Naive thymus-derived CD4-positive, alpha-beta T cell (primary cell): ENCODE data around the gene ATN1. TPM values are rescaled to one million over a fixed set of nuclear protein-coding genes. Genes with fewer than 3 reads are reported as not detected.

ENCODE experiments used
- ATAC-seq: fragments of 150-1000 bp; cut with Tn5 transposase; 2 replicates; pipeline ENCODE4 v1.10.0; 2021; ENCODE audit warnings: mild to moderate bottlenecking, moderate library complexity
- CTCF ChIA-PET: fragments of 350-600 bp; sonication (Branson Sonifier 250); formaldehyde crosslinking; loops from one replicate; lab custom pipeline; 2021; ENCODE audit warnings: antibody characterized with exemption; lab: Charles Lee
- POLR2A ChIA-PET: fragments of 350-600 bp; sonication (Branson Sonifier 250); formaldehyde crosslinking; loops from one replicate; lab custom pipeline; 2021; ENCODE audit warnings: antibody characterized with exemption, inconsistent platforms; lab: Charles Lee
- DNase-seq, 9 donors: peaks; one replicate each; pipeline versions ENCODE4 v3.0.0 to v3.0.0-alpha.2; 2020 to 2022; ENCODE audit warnings: mixed read lengths in 1 of 9
- H3K27ac ChIP-seq: one replicate; pipeline ENCODE4 v1.7.0; 2013; ENCODE audit warnings: mild to moderate bottlenecking, low read depth, low read length, moderate library complexity
- H3K27me3 ChIP-seq, 2 donors: one replicate each; pipeline ENCODE4 v1.7.0; 2013; ENCODE audit warnings: low read length in 2 of 2, mild to moderate bottlenecking in 2 of 2, moderate library complexity in 2 of 2; ENCODE audit not compliant: control insufficient read depth in 2 of 2, insufficient read depth in 2 of 2
- H3K36me3 ChIP-seq, 3 experiments: 1 replicate in 2 of 3; 2 replicates in 1 of 3; pipeline ENCODE4 v1.7.0; 2013; ENCODE audit warnings: low read length in 3 of 3, mild to moderate bottlenecking in 3 of 3, moderate library complexity in 1 of 3; ENCODE audit not compliant: insufficient read depth in 3 of 3, control insufficient read depth in 2 of 3
- H3K4me1 ChIP-seq, 2 donors: one replicate each; pipeline ENCODE4 v1.7.0; 2013; ENCODE audit warnings: low read length in 2 of 2, mild to moderate bottlenecking in 2 of 2, moderate library complexity in 1 of 2; ENCODE audit not compliant: control insufficient read depth in 2 of 2, insufficient read depth in 2 of 2
- H3K4me3 ChIP-seq: 2 replicates; pipeline ENCODE4 v1.7.0; 2013; ENCODE audit warnings: mild to moderate bottlenecking, low read length
- H3K9me3 ChIP-seq, 3 experiments: 1 replicate in 2 of 3; 2 replicates in 1 of 3; pipeline ENCODE4 v1.7.0; 2013; ENCODE audit warnings: low read length in 3 of 3; ENCODE audit not compliant: control insufficient read depth in 2 of 3
- H3K27ac Mint-ChIP-seq, 9 donors: one replicate each; pipeline ENCODE4 v1.8.0; 2020 to 2022; ENCODE audit warnings: mixed read lengths in 9 of 9, mild to moderate bottlenecking in 8 of 9, moderate library complexity in 5 of 9, inconsistent platforms in 2 of 9
- H3K27me3 Mint-ChIP-seq, 5 donors: one replicate each; pipeline ENCODE4 v1.8.0; 2021 to 2022; ENCODE audit warnings: mixed read lengths in 5 of 5, mild to moderate bottlenecking in 1 of 5
- H3K36me3 Mint-ChIP-seq, 5 donors: one replicate each; pipeline ENCODE4 v1.8.0; 2020 to 2022; ENCODE audit warnings: mixed read lengths in 5 of 5, mild to moderate bottlenecking in 3 of 5, inconsistent platforms in 1 of 5
- H3K4me1 Mint-ChIP-seq, 7 donors: one replicate each; pipeline ENCODE4 v1.8.0; 2020 to 2022; ENCODE audit warnings: mixed read lengths in 7 of 7, mild to moderate bottlenecking in 3 of 7, inconsistent platforms in 1 of 7
- H3K4me3 Mint-ChIP-seq, 10 donors: one replicate each; pipeline ENCODE4 v1.8.0; 2020 to 2022; ENCODE audit warnings: mild to moderate bottlenecking in 10 of 10, mixed read lengths in 10 of 10, moderate library complexity in 6 of 10, inconsistent platforms in 2 of 10
- H3K9me3 Mint-ChIP-seq, 11 donors: one replicate each; pipeline ENCODE4 v1.8.0; 2020 to 2022; ENCODE audit warnings: mixed read lengths in 11 of 11, mild to moderate bottlenecking in 4 of 11, inconsistent platforms in 1 of 11, moderate library complexity in 1 of 11
- intact Hi-C, 2 donors: fragments of 100-400 bp; cut with micrococcal nuclease; formaldehyde crosslinking; loops; one replicate each; pipeline ENCODE4 v1.15.1; 2023
- polyA plus RNA-seq, 2 donors: library from polyadenylated mRNA; unstranded; fragments of 300-500 nt; fragmentation: Illumina TruSeq; gene quantifications; one replicate each; pipeline ENCODE4 v1.2.3, GENCODE V29; 2021
- total RNA-seq, 6 experiments: library from RNA in 5 of 6; stranded (reverse) in 5 of 6; gene quantifications; 1 replicate in 5 of 6; 2 replicates in 1 of 6; pipeline ENCODE4 v1.2.3 and lab custom pipeline; 2021 to 2026

The ATN1 gene
- total and polyA plus RNA-seq, 7 experiments from 2014 or later, result 0.95 to 42.2 (median 32.9) TPM

DNA sequence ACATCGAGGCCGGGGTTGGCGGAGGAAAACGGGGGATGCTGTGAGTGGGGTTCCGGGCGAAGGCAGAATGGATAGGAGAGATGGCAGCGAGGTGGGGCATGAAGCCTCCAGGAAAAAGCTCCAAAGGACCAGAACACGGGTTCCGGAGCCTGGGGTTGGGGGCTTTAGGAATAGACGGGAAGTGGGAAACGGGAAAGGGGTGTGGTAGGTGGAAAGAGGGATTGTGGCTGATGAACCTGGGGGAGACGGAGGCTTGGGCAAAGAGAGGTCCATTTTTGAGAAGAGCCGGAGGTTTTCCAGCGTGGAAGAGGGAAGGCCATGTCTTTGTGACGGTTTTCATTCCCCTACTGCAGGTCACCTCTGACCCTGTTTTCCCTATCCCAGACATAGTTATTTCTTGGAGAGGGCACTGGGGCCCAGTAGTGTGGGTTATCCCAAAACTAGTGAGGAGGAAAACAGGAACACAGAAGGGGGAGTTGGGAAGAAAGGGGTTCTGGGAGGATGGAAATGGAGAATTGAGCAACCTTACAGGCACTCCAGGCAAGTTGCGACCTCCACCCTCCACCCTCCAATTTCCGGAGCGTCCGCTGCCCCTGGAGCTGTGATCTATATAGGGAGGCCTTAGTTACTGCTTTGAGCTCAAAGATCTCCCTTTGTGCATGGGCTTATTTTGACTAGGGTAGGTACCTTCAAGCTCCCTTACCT lies 1.1 kb downstream of the ATN1 start:
- no peak for DNase-seq
- Histone ChIP-seq H3K27ac (peak overlapping the region; percentile 86), H3K27me3 (no peaks in the 10 kb centered on the region), H3K9me3 (no peaks in the 10 kb centered on the region), H3K4me3 (peak overlapping the region; percentile 60), H3K4me1 (peaks cover 16 to 48% of the 10 kb centered on the region in 2 donors), H3K36me3 (peaks cover 0 to 4% (median 0%) of the 10 kb centered on the region in 3 experiments)
- intact Hi-C loops, result loop anchor here in 1 of 2 donors (1.0 kb wide), 2 partner anchors 8 to 15 kb away; partner anchors contain the start of gene ENO2
- peak overlapping the region; percentile 79 to 92 (median 88) for H3K4me3 Mint-ChIP-seq
- peaks cover 0 to 7% (median 0%) of the 10 kb centered on the region in 5 donors for H3K36me3 Mint-ChIP-seq
- peak overlapping the region; percentile 83 to 95 (median 93) for H3K27ac Mint-ChIP-seq
- ChIA-PET CTCF (interaction anchor here (0.6 to 1.6 kb wide), 6 partner anchors 9 to 179 kb away, joined by 3 to 9 read pairs (median 4); partner anchors contain the start of genes C12orf57 and RNU7-1), POLR2A (interaction anchor here (0.6 to 23.3 kb wide), 13 partner anchors 12 to 239 kb away, joined by 3 to 367 read pairs (median 4); partner anchors contain the start of genes C12orf57, ENO2, PTPN6 and RNU7-1)
- no peaks in the 10 kb centered on the region for H3K27me3 Mint-ChIP-seq
- no peaks in the 10 kb centered on the region for H3K9me3 Mint-ChIP-seq
- no peak for ATAC-seq
- H3K4me1 Mint-ChIP-seq, result peaks cover 48 to 77% (median 69%) of the 10 kb centered on the region in 7 donors

GRCh38 chr12:6929466-6930452 lies 2.0 kb downstream of the ATN1 start:
- Mint-ChIP-seq H3K4me3 (peak overlapping the region; percentile 79 to 92 (median 88)), H3K9me3 (no peaks in the 10 kb centered on the region), H3K4me1 (peaks cover 48 to 77% (median 70%) of the 10 kb centered on the region in 7 donors), H3K27ac (peak overlapping the region; percentile 83 to 95 (median 93)), H3K36me3 (peaks cover 0 to 9% (median 0%) of the 10 kb centered on the region in 5 donors), H3K27me3 (no peaks in the 10 kb centered on the region)
- peaks cover 12 to 44% of the 10 kb centered on the region in 2 donors for H3K4me1 ChIP-seq
- no peaks in the 10 kb centered on the region for H3K27me3 ChIP-seq
- peaks cover 0 to 3% (median 0%) of the 10 kb centered on the region in 3 experiments for H3K36me3 ChIP-seq
- peak; percentile 15 for ATAC-seq
- intact Hi-C loops, result loop anchor here in 1 of 2 donors (1.0 kb wide), 2 partner anchors 8 to 15 kb away; partner anchors contain the start of gene ENO2
- peak in 1 of 9 donors; percentile 39 for DNase-seq
- H3K4me3 ChIP-seq, result peak overlapping the region; percentile 60
- no peaks in the 10 kb centered on the region for H3K9me3 ChIP-seq
- peak overlapping the region; percentile 86 for H3K27ac ChIP-seq
- ChIA-PET POLR2A (interaction anchor here (0.7 to 23.3 kb wide), 13 partner anchors 12 to 182 kb away, joined by 3 to 367 read pairs (median 4); partner anchors contain the start of genes C12orf57, ENO2, PTPN6 and RNU7-1), CTCF (interaction anchor here (0.6 to 1.6 kb wide), 6 partner anchors 8 to 60 kb away, joined by 3 to 9 read pairs (median 4); partner anchors contain the start of genes C12orf57 and RNU7-1)

DNA sequence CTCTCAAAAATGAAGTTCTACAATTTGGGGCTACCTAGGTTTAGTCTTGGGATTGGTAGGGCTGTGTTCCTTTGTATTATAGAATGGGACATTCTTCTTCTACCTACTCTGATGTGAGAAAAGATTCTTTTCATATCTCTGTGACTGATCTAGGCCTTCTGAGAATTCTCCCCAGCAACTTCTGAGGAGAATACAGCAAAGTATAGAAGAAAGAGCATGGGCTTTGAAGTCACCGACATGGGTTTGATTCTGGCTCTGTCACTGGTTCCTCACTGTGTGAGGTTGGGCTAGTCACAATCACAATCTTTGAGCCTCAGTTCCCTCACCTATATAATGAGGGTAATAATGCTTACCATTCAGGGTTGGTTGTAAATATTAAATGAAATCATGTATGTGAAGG lies 5.0 kb downstream of the ATN1 start:
- intact Hi-C loops, result no loop called here
- CTCF ChIA-PET, result interaction anchor here (0.7 kb wide), 1 partner anchor 12 kb away, joined by 5 read pairs; no protein-coding TSS in a partner anchor
- Mint-ChIP-seq H3K27ac (peak overlapping the region; percentile 48 to 99 (median 93)), H3K9me3 (no peaks in the 10 kb centered on the region), H3K27me3 (no peaks in the 10 kb centered on the region), H3K4me3 (peak overlapping the region; percentile 36 to 81 (median 49)), H3K4me1 (peaks cover 52 to 82% (median 68%) of the 10 kb centered on the region in 7 donors), H3K36me3 (peaks cover 0 to 16% (median 0%) of the 10 kb centered on the region in 5 donors)
- no peaks in the 10 kb centered on the region for H3K9me3 ChIP-seq
- H3K36me3 ChIP-seq, result peaks cover 0 to 4% (median 0%) of the 10 kb centered on the region in 3 experiments
- POLR2A ChIA-PET, result interaction anchor here (0.6 to 23.3 kb wide), 8 partner anchors 3 to 65 kb away, joined by 3 to 1270 read pairs (median 4); partner anchors contain the start of genes ATN1, C12orf57, PTPN6 and RNU7-1
- H3K27me3 ChIP-seq, result no peaks in the 10 kb centered on the region
- ATAC-seq (peak; percentile 36), DNase-seq (peak in 3 of 9 donors; percentile 50 to 56 (median 53))
- peak overlapping the region; percentile 92 for H3K27ac ChIP-seq
- H3K4me3 ChIP-seq, result no peak overlapping the region
- H3K4me1 ChIP-seq, result peaks cover 13 to 46% of the 10 kb centered on the region in 2 donors

DNA sequence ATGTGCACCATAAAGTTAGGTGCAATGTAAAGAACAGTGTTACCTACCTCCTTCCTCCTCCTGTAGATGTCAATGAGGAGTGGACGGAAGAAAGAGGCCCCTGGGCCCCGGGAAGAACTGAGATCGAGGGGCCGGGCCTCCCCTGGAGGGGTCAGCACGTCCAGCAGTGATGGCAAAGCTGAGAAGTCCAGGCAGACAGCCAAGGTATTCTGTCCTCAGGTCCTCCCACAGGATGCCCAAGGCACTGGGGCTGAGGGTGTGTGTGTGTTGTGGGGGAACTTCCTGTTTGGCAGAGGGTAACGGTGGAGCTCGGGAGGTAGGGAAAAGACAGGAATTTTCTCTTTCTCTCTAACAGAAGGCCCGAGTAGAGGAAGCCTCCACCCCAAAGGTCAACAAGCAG lies 6.4 kb downstream of the ATN1 start:
- H3K4me1 Mint-ChIP-seq, result peaks cover 49 to 82% (median 67%) of the 10 kb centered on the region in 7 donors
- H3K36me3 Mint-ChIP-seq, result peaks cover 0 to 17% (median 0%) of the 10 kb centered on the region in 5 donors
- Histone ChIP-seq H3K4me1 (peaks cover 6 to 46% of the 10 kb centered on the region in 2 donors), H3K27ac (peak overlapping the region; percentile 92), H3K4me3 (no peak overlapping the region), H3K27me3 (no peaks in the 10 kb centered on the region), H3K36me3 (peaks cover 0 to 4% (median 0%) of the 10 kb centered on the region in 3 experiments), H3K9me3 (no peaks in the 10 kb centered on the region)
- ChIA-PET POLR2A (interaction anchor here (0.8 to 23.3 kb wide), 6 partner anchors 4 to 174 kb away, joined by 3 to 1270 read pairs (median 190); partner anchors contain the start of genes ATN1, C12orf57, PTPN6 and RNU7-1), CTCF (interaction anchor here (0.9 to 5.1 kb wide), 3 partner anchors 9 to 27 kb away, joined by 3 to 47 read pairs (median 7); no protein-coding TSS in a partner anchor)
- ATAC-seq (no peak), DNase-seq (no peak)
- no peaks in the 10 kb centered on the region for H3K9me3 Mint-ChIP-seq
- H3K27me3 Mint-ChIP-seq, result no peaks in the 10 kb centered on the region
- H3K4me3 Mint-ChIP-seq, result peak overlapping the region in 3 of 10 donors; percentile 41 to 59 (median 42)
- intact Hi-C loops, result no loop called here
- H3K27ac Mint-ChIP-seq, result peak overlapping the region; percentile 57 to 99 (median 84)

DNA sequence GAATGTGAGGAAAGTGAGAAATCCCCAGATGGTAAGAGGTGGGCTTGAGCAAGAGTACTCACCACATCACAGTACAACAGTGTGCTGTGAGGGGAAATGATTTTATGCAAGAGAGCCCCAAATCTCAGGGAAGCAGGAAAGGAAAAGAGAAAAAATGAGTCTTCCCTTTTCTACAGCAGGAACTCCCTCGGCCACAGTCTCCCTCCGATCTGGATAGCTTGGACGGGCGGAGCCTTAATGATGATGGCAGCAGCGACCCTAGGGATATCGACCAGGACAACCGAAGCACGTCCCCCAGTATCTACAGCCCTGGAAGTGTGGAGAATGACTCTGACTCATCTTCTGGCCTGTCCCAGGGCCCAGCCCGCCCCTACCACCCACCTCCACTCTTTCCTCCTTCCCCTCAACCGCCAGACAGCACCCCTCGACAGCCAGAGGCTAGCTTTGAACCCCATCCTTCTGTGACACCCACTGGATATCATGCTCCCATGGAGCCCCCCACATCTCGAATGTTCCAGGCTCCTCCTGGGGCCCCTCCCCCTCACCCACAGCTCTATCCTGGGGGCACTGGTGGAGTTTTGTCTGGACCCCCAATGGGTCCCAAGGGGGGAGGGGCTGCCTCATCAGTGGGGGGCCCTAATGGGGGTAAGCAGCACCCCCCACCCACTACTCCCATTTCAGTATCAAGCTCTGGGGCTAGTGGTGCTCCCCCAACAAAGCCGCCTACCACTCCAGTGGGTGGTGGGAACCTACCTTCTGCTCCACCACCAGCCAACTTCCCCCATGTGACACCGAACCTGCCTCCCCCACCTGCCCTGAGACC lies 7.8 kb downstream of the ATN1 start:
- CTCF ChIA-PET, result interaction anchor here (0.6 to 5.1 kb wide), 4 partner anchors 10 to 31 kb away, joined by 3 to 47 read pairs (median 5); no protein-coding TSS in a partner anchor
- POLR2A ChIA-PET, result interaction anchor here (0.9 to 23.3 kb wide), 9 partner anchors 5 to 172 kb away, joined by 3 to 1270 read pairs (median 24); partner anchors contain the start of genes ATN1, C12orf57, ENO2 and PTPN6
- Mint-ChIP-seq H3K36me3 (peaks cover 0 to 19% (median 0%) of the 10 kb centered on the region in 5 donors), H3K4me3 (peak overlapping the region; percentile 19 to 88 (median 74)), H3K27ac (peak overlapping the region; percentile 57 to 99 (median 95)), H3K27me3 (no peaks in the 10 kb centered on the region), H3K4me1 (peaks cover 45 to 77% (median 61%) of the 10 kb centered on the region in 7 donors), H3K9me3 (no peaks in the 10 kb centered on the region)
- Histone ChIP-seq H3K27me3 (no peaks in the 10 kb centered on the region), H3K36me3 (peaks cover 0 to 4% (median 0%) of the 10 kb centered on the region in 3 experiments), H3K9me3 (no peaks in the 10 kb centered on the region), H3K4me3 (no peak overlapping the region), H3K27ac (peak overlapping the region; percentile 92), H3K4me1 (peaks cover 5 to 38% of the 10 kb centered on the region in 2 donors)
- intact Hi-C loops, result loop anchor here in 1 of 2 donors (5.0 kb wide), 1 partner anchor 252 kb away; the partner anchor contains the start of gene PEX5
- no peak for ATAC-seq
- DNase-seq, result no peak
